HL-60 (cell line): Measurements from ENCODE around the gene GALNT7.

Experiments used
- DNase-seq, 2 experiments: peaks; one replicate each; pipeline ENCODE4 v3.0.0-alpha.2; 2010 to 2020; ENCODE audit warnings: low read depth in 1 of 2, low spot score in 1 of 2
- H3K27ac ChIP-seq: fragments of 250-450 bp; sonication (Bioruptor Pico); replicated peaks from 2 replicates; pipeline ENCODE4 v1.5.1; 2020; ENCODE audit warnings: mild to moderate bottlenecking, moderate library complexity
- H3K27me3 ChIP-seq: fragments of 250-450 bp; sonication (Bioruptor Pico); 2 replicates; pipeline ENCODE4 v1.5.1; 2021; ENCODE audit warnings: mild to moderate bottlenecking, moderate library complexity; ENCODE audit not compliant: insufficient read depth, poor library complexity, severe bottlenecking
- H3K4me3 ChIP-seq: replicated peaks from 2 replicates; pipeline ENCODE4 v1.5.1; 2011; ENCODE audit warnings: mild to moderate bottlenecking, control low read depth, low read length; ENCODE audit not compliant: insufficient read depth
- CTCF ChIP-seq: IDR thresholded peaks from one replicate; pipeline ENCODE4 v1.5.1; 2011; ENCODE audit warnings: low read length, control low read depth, inconsistent platforms; ENCODE audit not compliant: insufficient read depth
- GABPA ChIP-seq: IDR thresholded peaks from 2 replicates; pipeline ENCODE4 v1.6.1; 2012; ENCODE audit warnings: low read depth
- POLR2AphosphoS5 ChIP-seq: IDR thresholded peaks from 2 replicates; pipeline ENCODE4 v1.6.1; 2012; ENCODE audit warnings: low read depth
- REST ChIP-seq: IDR thresholded peaks from 2 replicates; pipeline ENCODE4 v1.6.1; 2012; ENCODE audit warnings: low read depth; ENCODE audit not compliant: insufficient replicate concordance
- SPI1 ChIP-seq: IDR thresholded peaks from 2 replicates; pipeline ENCODE4 v1.6.1; 2012; ENCODE audit warnings: low read depth, mild to moderate bottlenecking, borderline replicate concordance

The GALNT7 gene

GRCh38 chr4:173223743-173224142, 55.1 kb downstream of the GALNT7 start:
- Histone ChIP-seq H3K27me3 (no peaks in the 10 kb centered on the region), H3K27ac (no peak overlapping the region), H3K4me3 (no peak overlapping the region)
- no peak for TF ChIP-seq SPI1
- no peak for TF ChIP-seq CTCF
- no peak for TF ChIP-seq POLR2AphosphoS5
- TF ChIP-seq REST: no peak
- no peak for TF ChIP-seq GABPA
- no peak for DNase-seq

GRCh38 chr4:173226401-173226888, 57.8 kb downstream of the GALNT7 start:
- no peak for DNase-seq
- TF ChIP-seq GABPA (no peak), REST (no peak), CTCF (no peak), SPI1 (no peak), POLR2AphosphoS5 (no peak)
- Histone ChIP-seq H3K4me3 (no peak overlapping the region), H3K27ac (no peak overlapping the region), H3K27me3 (no peaks in the 10 kb centered on the region)

- no peak for DNase-seq
- H3K4me3 ChIP-seq: no peak overlapping the region
- no peak overlapping the region for H3K27ac ChIP-seq
- H3K27me3 ChIP-seq: no peaks in the 10 kb centered on the region
- TF ChIP-seq SPI1 (no peak), CTCF (no peak), REST (no peak), GABPA (no peak), POLR2AphosphoS5 (no peak)
Observed at GRCh38 chr4:173227756-173228155, 59.1 kb downstream of the GALNT7 start.
